Measurements from ENCODE around the gene CAMKK2. TPM values are rescaled to one million over a fixed set of nuclear protein-coding genes. Genes with fewer than 3 reads are reported as not detected.

Gene CAMKK2
- total and polyA plus RNA-seq, 7 donors, result 4.4 to 12.3 (median 8.3) TPM

DNA sequence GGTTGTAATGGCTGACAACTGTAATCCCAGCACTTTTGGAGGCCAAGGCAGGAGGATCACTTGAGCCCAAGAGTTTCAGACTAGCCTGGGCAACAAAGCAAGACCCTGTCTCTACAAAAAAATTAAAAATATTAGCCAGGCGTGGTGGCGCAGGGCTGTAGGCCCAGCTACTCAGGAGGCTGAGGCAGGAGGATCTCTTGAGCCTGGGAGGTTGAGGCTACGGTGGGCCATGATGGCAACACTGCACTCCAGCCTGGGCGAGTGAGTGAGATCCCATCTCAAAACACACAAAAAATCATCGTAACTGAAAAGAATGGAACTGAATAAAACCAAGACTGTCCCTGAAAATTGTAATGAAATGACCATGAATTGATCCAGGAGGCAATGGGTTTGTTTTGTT, 6.1 kb downstream of the CAMKK2 start:
- Histone ChIP-seq H3K36me3 (ENCODE audit: insufficient read depth in 1 of 2, low read depth in 1 of 2) (peaks cover 0 to 20% of the 10 kb centered on the region in 2 donors), H3K9me3 (no peaks in the 10 kb centered on the region), H3K27me3 (ENCODE audit: insufficient read depth in 3 of 3, low read length in 2 of 3) (no peaks in the 10 kb centered on the region), H3K4me1 (peaks cover 2% of the 10 kb centered on the region), H3K27ac (no peak overlapping the region), H3K4me3 (no peak overlapping the region)
- DNase-seq (no peak), ATAC-seq (no peak)
- intact Hi-C loops (cut with DNase I), result no loop called here
- 98% methylated on average over 5 of the region's 5 CpGs for WGBS, 3 donors
- TF ChIP-seq, protein P1, sequence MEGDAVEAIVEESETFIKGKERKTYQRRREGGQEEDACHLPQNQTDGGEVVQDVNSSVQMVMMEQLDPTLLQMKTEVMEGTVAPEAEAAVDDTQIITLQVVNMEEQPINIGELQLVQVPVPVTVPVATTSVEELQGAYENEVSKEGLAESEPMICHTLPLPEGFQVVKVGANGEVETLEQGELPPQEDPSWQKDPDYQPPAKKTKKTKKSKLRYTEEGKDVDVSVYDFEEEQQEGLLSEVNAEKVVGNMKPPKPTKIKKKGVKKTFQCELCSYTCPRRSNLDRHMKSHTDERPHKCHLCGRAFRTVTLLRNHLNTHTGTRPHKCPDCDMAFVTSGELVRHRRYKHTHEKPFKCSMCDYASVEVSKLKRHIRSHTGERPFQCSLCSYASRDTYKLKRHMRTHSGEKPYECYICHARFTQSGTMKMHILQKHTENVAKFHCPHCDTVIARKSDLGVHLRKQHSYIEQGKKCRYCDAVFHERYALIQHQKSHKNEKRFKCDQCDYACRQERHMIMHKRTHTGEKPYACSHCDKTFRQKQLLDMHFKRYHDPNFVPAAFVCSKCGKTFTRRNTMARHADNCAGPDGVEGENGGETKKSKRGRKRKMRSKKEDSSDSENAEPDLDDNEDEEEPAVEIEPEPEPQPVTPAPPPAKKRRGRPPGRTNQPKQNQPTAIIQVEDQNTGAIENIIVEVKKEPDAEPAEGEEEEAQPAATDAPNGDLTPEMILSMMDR (IDR thresholded peaks at IDR 0.05), result no peak

DNA sequence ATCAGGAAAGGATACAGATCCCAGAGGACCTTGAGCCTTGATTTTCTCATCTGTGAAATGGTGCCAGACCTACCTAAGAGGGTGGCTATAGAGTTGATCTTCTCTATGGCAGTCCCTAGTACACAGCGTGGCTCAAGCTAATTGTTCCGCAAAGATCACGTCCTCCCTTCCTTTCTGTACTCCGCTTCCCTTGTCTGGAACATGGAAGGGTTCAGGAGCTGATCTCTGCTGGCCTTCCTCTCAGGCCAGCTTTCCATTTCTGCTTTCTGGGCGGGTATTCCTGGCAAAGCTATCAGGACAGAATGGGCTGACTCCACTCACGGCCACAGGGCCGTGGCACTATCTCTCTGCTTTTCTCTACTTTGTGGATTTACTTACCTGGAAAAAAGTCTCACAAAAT, 6.5 kb downstream of the CAMKK2 start:
- H3K36me3 ChIP-seq (ENCODE audit: insufficient read depth in 1 of 2, low read depth in 1 of 2), result peaks cover 0 to 20% of the 10 kb centered on the region in 2 donors
- no peak overlapping the region for H3K4me3 ChIP-seq
- intact Hi-C loops (cut with DNase I), result no loop called here
- H3K9me3 ChIP-seq, result no peaks in the 10 kb centered on the region
- H3K27ac ChIP-seq, result no peak overlapping the region
- DNase-seq (no peak), ATAC-seq (no peak)
- 86 to 92% (median 92%) methylated on average over 7 of the region's 7 CpGs for WGBS, 3 donors
- no peaks in the 10 kb centered on the region for H3K27me3 ChIP-seq (ENCODE audit: insufficient read depth in 3 of 3, low read length in 2 of 3)
- no peaks in the 10 kb centered on the region for H3K4me1 ChIP-seq
- TF ChIP-seq, protein P1 (IDR thresholded peaks at IDR 0.05), result no peak

DNA sequence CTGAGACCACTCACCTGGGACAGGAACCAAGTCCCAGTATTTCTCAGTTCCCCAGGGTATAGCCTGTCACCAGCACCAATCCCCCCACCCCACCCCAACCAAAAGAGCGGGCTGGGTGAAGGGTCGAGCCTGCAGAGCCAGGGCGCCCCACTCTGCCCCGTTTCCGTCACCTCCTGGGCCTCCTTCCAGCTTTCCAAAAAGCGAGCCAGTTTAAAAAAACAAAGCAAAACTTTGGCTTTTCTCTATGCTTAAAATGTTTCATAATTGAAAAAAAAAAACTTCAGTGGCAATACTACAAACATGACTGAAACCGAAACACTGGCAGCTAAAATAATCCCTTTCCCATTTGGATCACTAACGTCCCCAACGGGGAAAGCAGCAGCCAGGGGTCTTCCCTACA, 7.5 kb downstream of the CAMKK2 start:
- intact Hi-C loops (cut with DNase I), result no loop called here
- no peak overlapping the region for H3K4me3 ChIP-seq
- no peaks in the 10 kb centered on the region for H3K27me3 ChIP-seq (ENCODE audit: insufficient read depth in 3 of 3, low read length in 2 of 3)
- H3K27ac ChIP-seq, result peak overlapping the region; percentile 9
- TF ChIP-seq, protein P1 (IDR thresholded peaks at IDR 0.05), result no peak
- 40 to 56% (median 53%) methylated on average over 9 of the region's 9 CpGs for WGBS, 3 donors
- no peak for DNase-seq
- ATAC-seq, result no peak
- H3K4me1 ChIP-seq, result no peaks in the 10 kb centered on the region
- H3K36me3 ChIP-seq (ENCODE audit: insufficient read depth in 1 of 2, low read depth in 1 of 2), result peaks cover 0 to 20% of the 10 kb centered on the region in 2 donors
- H3K9me3 ChIP-seq, result no peaks in the 10 kb centered on the region

DNA sequence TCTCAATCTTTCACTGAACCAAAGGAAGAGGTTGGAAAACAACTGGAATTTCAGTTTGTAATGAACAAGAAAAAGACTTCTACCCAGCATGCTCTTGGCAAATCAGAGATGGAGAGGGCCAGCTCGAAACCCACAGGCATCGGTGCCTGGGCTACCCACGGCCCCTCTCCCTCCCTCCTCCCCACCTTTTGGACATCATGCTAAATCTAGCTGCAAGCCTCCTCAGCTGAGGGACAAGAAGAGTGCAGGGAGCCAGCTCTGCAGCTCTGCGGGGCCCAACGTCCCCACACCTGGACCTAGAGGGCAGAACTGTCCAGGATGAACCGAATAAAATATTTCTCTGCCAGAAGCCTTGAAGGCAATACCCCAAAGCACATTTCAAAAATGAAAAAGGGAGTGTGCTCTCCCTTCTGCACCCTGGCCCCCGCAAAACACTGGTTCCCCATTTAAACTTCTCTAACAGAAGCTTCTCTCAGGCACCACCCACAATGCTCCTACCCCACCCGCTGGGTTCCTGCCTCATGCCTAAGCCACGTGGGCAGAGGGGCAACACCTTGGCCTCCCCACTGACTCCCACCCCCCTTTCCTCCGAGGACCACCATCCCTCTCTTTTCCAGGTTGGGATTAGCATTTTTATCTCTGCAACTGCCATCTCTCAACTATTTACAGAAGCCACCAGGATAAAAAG, 8.2 kb downstream of the CAMKK2 start:
- 58 to 67% (median 59%) methylated on average over 10 of the region's 10 CpGs for WGBS, 3 donors
- intact Hi-C loops (cut with DNase I), result no loop called here
- H3K9me3 ChIP-seq, result no peaks in the 10 kb centered on the region
- no peak overlapping the region for H3K4me3 ChIP-seq
- DNase-seq (no peak), ATAC-seq (no peak)
- H3K27me3 ChIP-seq (ENCODE audit: insufficient read depth in 3 of 3, low read length in 2 of 3), result no peaks in the 10 kb centered on the region
- peaks cover 0 to 20% of the 10 kb centered on the region in 2 donors for H3K36me3 ChIP-seq (ENCODE audit: insufficient read depth in 1 of 2, low read depth in 1 of 2)
- no peak overlapping the region for H3K27ac ChIP-seq
- TF ChIP-seq, protein P1 (IDR thresholded peaks at IDR 0.05), result no peak
- H3K4me1 ChIP-seq, result no peaks in the 10 kb centered on the region

Measured in psoas muscle (tissue), 8 donors.